IMR-90 (cell line): ENCODE measurements around the gene ARHGAP32. TPM values are rescaled to one million over a fixed set of nuclear protein-coding genes. Genes with fewer than 3 reads are reported as not detected.

Source experiments
- ATAC-seq: fragments of 200-7000 bp; cut with Tn5 transposase; 2 replicates; pipeline ENCODE4 v1.9.1; 2020; ENCODE audit warnings: low read depth, mild to moderate bottlenecking, moderate library complexity
- BruUV-seq: library from RNA; stranded (reverse); fragments of 400-500 nt; replicated peaks from 2 replicates; lab custom pipeline; 2021; lab: Mats Ljungman, UMichigan
- CTCF ChIA-PET: fragments of 300-600 bp; formaldehyde crosslinking; extraction: SDS; loops from one replicate; lab custom pipeline; 2021; ENCODE audit warnings: antibody characterized with exemption; lab: Yijun Ruan, JAX
- POLR2A ChIA-PET: fragments of 300-600 bp; sonication (Branson Sonifier 250); formaldehyde crosslinking; loops from one replicate; lab custom pipeline; 2022; ENCODE audit warnings: antibody characterized with exemption; ENCODE audit not compliant: unreplicated experiment; lab: Charles Lee
- DNase-seq: peaks from one replicate; pipeline ENCODE4 v3.0.0; 2013
- H2AFZ ChIP-seq: replicated peaks from 2 replicates; pipeline ENCODE3; 2013; ENCODE audit warnings: low read length, mild to moderate bottlenecking; ENCODE audit not compliant: poor library complexity
- H2AK5ac ChIP-seq: 2 replicates; pipeline ENCODE4 v1.6.1; 2013; ENCODE audit warnings: low read depth, low read length, inconsistent platforms
- H2AK9ac ChIP-seq: replicated peaks from 2 replicates; pipeline ENCODE3; 2013; ENCODE audit warnings: mild to moderate bottlenecking, low read depth, low read length, moderate library complexity; ENCODE audit not compliant: poor library complexity
- H2BK120ac ChIP-seq: 2 replicates; pipeline ENCODE4 v1.6.1; 2013; ENCODE audit warnings: low read depth, low read length, inconsistent platforms
- H2BK15ac ChIP-seq: 3 replicates; pipeline ENCODE4 v1.6.1; 2013; ENCODE audit warnings: low read depth, low read length, inconsistent platforms
- H2BK20ac ChIP-seq: 2 replicates; pipeline ENCODE4 v1.6.1; 2013; ENCODE audit warnings: low read depth, mild to moderate bottlenecking, inconsistent platforms, low read length, moderate library complexity
- H2BK5ac ChIP-seq: 2 replicates; pipeline ENCODE4 v1.6.1; 2013; ENCODE audit warnings: mild to moderate bottlenecking, low read depth, low read length, inconsistent platforms; ENCODE audit not compliant: poor library complexity, severe bottlenecking
- H3K14ac ChIP-seq: replicated peaks from 2 replicates; pipeline ENCODE4 v1.6.1; 2013; ENCODE audit warnings: low read depth, low read length, inconsistent platforms
- H3K18ac ChIP-seq: 2 replicates; pipeline ENCODE4 v1.6.1; 2013; ENCODE audit warnings: low read depth, low read length, control low read depth
- H3K23ac ChIP-seq: 2 replicates; pipeline ENCODE4 v1.6.1; 2013; ENCODE audit warnings: low read depth, low read length, inconsistent platforms
- H3K27ac ChIP-seq: 2 replicates; pipeline ENCODE4 v1.5.1; 2013; ENCODE audit warnings: mild to moderate bottlenecking, control low read depth, low read length; ENCODE audit not compliant: insufficient read depth
- H3K27me3 ChIP-seq: 2 replicates; pipeline ENCODE4 v1.6.1; 2013; ENCODE audit warnings: low read length; ENCODE audit not compliant: control insufficient read depth, insufficient read depth
- H3K36me3 ChIP-seq: 2 replicates; pipeline ENCODE4 v1.6.1; 2013; ENCODE audit warnings: low read length, mixed read lengths; ENCODE audit not compliant: control insufficient read depth, insufficient read depth
- H3K4ac ChIP-seq: 2 replicates; pipeline ENCODE4 v1.6.1; 2013; ENCODE audit warnings: low read depth, low read length, inconsistent platforms
- H3K4me1 ChIP-seq: 2 replicates; pipeline ENCODE4 v1.6.1; 2013; ENCODE audit warnings: low read length, mixed read lengths; ENCODE audit not compliant: control insufficient read depth, insufficient read depth
- H3K4me2 ChIP-seq: 2 replicates; pipeline ENCODE4 v1.6.1; 2013; ENCODE audit warnings: low read depth, mild to moderate bottlenecking, control low read depth, low read length, moderate library complexity
- H3K4me3 ChIP-seq: 2 replicates; pipeline ENCODE4 v1.5.1; 2013; ENCODE audit warnings: low read depth, mild to moderate bottlenecking, control low read depth, low read length, moderate library complexity; ENCODE audit not compliant: insufficient read depth
- H3K56ac ChIP-seq: 2 replicates; pipeline ENCODE4 v1.6.1; 2013; ENCODE audit warnings: low read length, inconsistent platforms; ENCODE audit not compliant: insufficient read depth; ENCODE audit errors: extremely low read depth
- H3K79me1 ChIP-seq, 2 experiments: 2 replicates each; pipeline ENCODE4 v1.6.1; 2013; ENCODE audit warnings: low read length in 2 of 2, inconsistent platforms in 1 of 2, low read depth in 1 of 2
- H3K9ac ChIP-seq: 2 replicates; pipeline ENCODE4 v1.6.1; 2013; ENCODE audit warnings: low read depth, low read length, control low read depth
- H3K9me1 ChIP-seq: 2 replicates; pipeline ENCODE4 v1.6.1; 2013; ENCODE audit warnings: low read length, inconsistent platforms; ENCODE audit not compliant: insufficient read depth
- H3K9me3 ChIP-seq: 2 replicates; pipeline ENCODE4 v1.6.1; 2013; ENCODE audit warnings: low read length; ENCODE audit not compliant: control insufficient read depth, insufficient read depth
- H4K20me1 ChIP-seq: 2 replicates; pipeline ENCODE4 v1.6.1; 2013; ENCODE audit warnings: low read length, inconsistent platforms; ENCODE audit not compliant: insufficient read depth
- H4K5ac ChIP-seq: 2 replicates; pipeline ENCODE4 v1.6.1; 2013; ENCODE audit warnings: mild to moderate bottlenecking, low read depth, low read length, control low read depth
- H4K8ac ChIP-seq, 2 experiments: 2 replicates each; pipeline ENCODE4 v1.6.1; 2013; ENCODE audit warnings: low read depth in 2 of 2, low read length in 2 of 2, control low read depth in 1 of 2, inconsistent platforms in 1 of 2
- H4K91ac ChIP-seq: 2 replicates; pipeline ENCODE4 v1.6.1; 2013; ENCODE audit warnings: low read depth, low read length, inconsistent platforms; ENCODE audit not compliant: insufficient read depth
- BHLHE40 ChIP-seq: fragments of 150-350 bp; IDR thresholded peaks from 2 replicates; pipeline ENCODE4 v1.6.1; 2016; ENCODE audit warnings: mild to moderate bottlenecking, low read depth, low read length
- CEBPB ChIP-seq: IDR thresholded peaks from 2 replicates; pipeline ENCODE4 v1.6.1; 2012; ENCODE audit warnings: low read depth, low read length, improper control_type of control experiment
- CHD1 ChIP-seq: IDR thresholded peaks from 2 replicates; pipeline ENCODE4 v1.6.1; 2012; ENCODE audit warnings: low read depth, low read length, improper control_type of control experiment
- FOS ChIP-seq: fragments of 150-350 bp; IDR thresholded peaks from 2 replicates; pipeline ENCODE4 v1.6.1; 2016; ENCODE audit warnings: low read depth, low read length
- MAFK ChIP-seq: IDR thresholded peaks from 2 replicates; pipeline ENCODE4 v1.6.1; 2012; ENCODE audit warnings: low read depth, low read length, improper control_type of control experiment
- MAZ ChIP-seq: IDR thresholded peaks from 2 replicates; pipeline ENCODE4 v1.6.1; 2012; ENCODE audit warnings: low read depth, mild to moderate bottlenecking, low read length, improper control_type of control experiment, moderate library complexity, borderline replicate concordance
- MXI1 ChIP-seq: IDR thresholded peaks from 2 replicates; pipeline ENCODE4 v1.6.1; 2012; ENCODE audit warnings: low read depth, mild to moderate bottlenecking, low read length, moderate library complexity, borderline replicate concordance
- NFE2L2 ChIP-seq: fragments of 150-350 bp; IDR thresholded peaks from 2 replicates; pipeline ENCODE4 v1.6.1; 2016; ENCODE audit warnings: low read depth, mild to moderate bottlenecking, low read length
- POLR2A ChIP-seq: IDR thresholded peaks from 2 replicates; pipeline ENCODE4 v1.6.1; 2012; ENCODE audit warnings: mild to moderate bottlenecking, low read depth, low read length
- RAD21 ChIP-seq: IDR thresholded peaks from 2 replicates; pipeline ENCODE4 v1.6.1; 2012; ENCODE audit warnings: low read length, improper control_type of control experiment
- RCOR1 ChIP-seq: IDR thresholded peaks from 2 replicates; pipeline ENCODE4 v1.6.1; 2012; ENCODE audit warnings: mild to moderate bottlenecking, low read length, improper control_type of control experiment; ENCODE audit not compliant: insufficient replicate concordance
- RFX5 ChIP-seq: IDR thresholded peaks from 2 replicates; pipeline ENCODE4 v1.8.0; 2012; ENCODE audit warnings: low read depth, mild to moderate bottlenecking, low read length, moderate library complexity
- SMC3 ChIP-seq: fragments of 150-350 bp; IDR thresholded peaks from 2 replicates; pipeline ENCODE4 v1.6.1; 2016; ENCODE audit warnings: low read depth, mild to moderate bottlenecking, antibody characterized with exemption, low read length, moderate library complexity
- WGBS, 2 experiments: methylation state at CpG; one replicate each; pipeline versions ENCODE4 v1.1.5 to v1.1.7; 2013; ENCODE audit warnings: missing lambda C conversion rate in 2 of 2; ENCODE audit not compliant: insufficient read length in 1 of 2; ENCODE audit errors: extremely low coverage in 2 of 2; 5-methylcytosine and 5-hydroxymethylcytosine counted together
- dilution Hi-C: fragments of 300-500 bp; cut with HindIII; formaldehyde crosslinking; loops from one replicate; pipeline ENCODE4 v1.14.3; 2018; ENCODE audit warnings: low sequenced_read_pairs; ENCODE audit not compliant: unreplicated experiment
- in situ Hi-C: fragments of 300-500 bp; cut with MboI; formaldehyde crosslinking; loops from 3 replicates; pipeline ENCODE4 v1.14.3; 2019; ENCODE audit warnings: low sequenced_read_pairs, inconsistent platforms, mixed read lengths
- intact Hi-C: fragments of 100-400 bp; cut with micrococcal nuclease; formaldehyde crosslinking; loops from 2 replicates; pipeline ENCODE4 v1.10.0; 2022
- polyA plus RNA-seq, 3 experiments: library from polyadenylated mRNA; depleted of rRNA; stranded (reverse); fragments of >200 nt; gene quantifications; 2 replicates each; pipeline ENCODE4 v1.2.3, GENCODE V29; 2012; ENCODE audit warnings: low replicate concordance in 1 of 3
- total RNA-seq: library from RNA; depleted of rRNA; stranded (reverse); fragments of >200 nt; gene quantifications from 2 replicates; pipeline ENCODE4 v1.2.3, GENCODE V29; 2012
- TF ChIP-seq, protein P1 (sequence below): fragments of 150-350 bp; IDR thresholded peaks from 2 replicates; pipeline ENCODE4 v1.6.1; 2016; ENCODE audit warnings: low read depth, mild to moderate bottlenecking, low read length, moderate library complexity, borderline replicate concordance
- TF ChIP-seq, protein P2 (sequence below): fragments of 150-350 bp; IDR thresholded peaks from 2 replicates; pipeline ENCODE4 v1.6.1; 2017; ENCODE audit warnings: mild to moderate bottlenecking, antibody characterized with exemption, low read length, low read depth
- TF ChIP-seq, protein P3 (sequence below): conservative IDR thresholded peaks from 2 replicates; pipeline ENCODE4 v1.5.1; 2012; ENCODE audit warnings: mild to moderate bottlenecking, low read depth, low read length, improper control_type of control experiment

ARHGAP32 gene
- total and polyA plus RNA-seq, 2 of the 4 experiments (the other 2 are of a cell fraction) = 4.1 to 8.4 TPM

DNA sequence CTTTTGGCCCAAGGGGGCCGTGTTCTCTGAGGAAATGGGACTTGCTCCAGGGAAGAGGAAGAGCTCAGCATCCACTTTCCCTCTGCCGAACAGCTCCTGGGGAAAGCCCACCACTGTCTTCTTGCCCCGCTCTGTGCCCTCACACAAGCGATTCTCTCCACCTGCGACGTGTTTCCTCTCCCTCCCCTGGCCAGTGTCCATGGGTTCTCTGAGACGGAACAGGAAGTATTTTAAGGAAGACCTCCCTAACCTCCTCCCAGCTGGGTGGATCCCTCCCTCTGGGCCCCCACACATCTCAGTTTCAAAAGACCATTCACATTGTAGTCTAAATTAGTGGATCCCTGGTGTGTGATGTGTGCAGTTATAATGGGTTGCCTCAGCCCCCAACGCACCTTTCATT is 251.0 kb downstream of the ARHGAP32 start:
- POLR2A ChIA-PET = no interaction called here
- CTCF ChIA-PET = interaction anchor here (1.1 kb wide), 1 partner anchor 16 kb away, joined by 3 read pairs; no protein-coding TSS in a partner anchor
- in situ Hi-C loops (no loop called here), intact Hi-C loops (no loop called here), dilution Hi-C loops (no loop called here)
- TF ChIP-seq CEBPB (no peak), FOS (no peak), MAFK (no peak), RFX5 (no peak), RCOR1 (no peak), CHD1 (no peak), MAZ (no peak), SMC3 (no peak), POLR2A (no peak), MXI1 (no peak), RAD21 (no peak), NFE2L2 (no peak), BHLHE40 (no peak)
- TF ChIP-seq, protein P1, sequence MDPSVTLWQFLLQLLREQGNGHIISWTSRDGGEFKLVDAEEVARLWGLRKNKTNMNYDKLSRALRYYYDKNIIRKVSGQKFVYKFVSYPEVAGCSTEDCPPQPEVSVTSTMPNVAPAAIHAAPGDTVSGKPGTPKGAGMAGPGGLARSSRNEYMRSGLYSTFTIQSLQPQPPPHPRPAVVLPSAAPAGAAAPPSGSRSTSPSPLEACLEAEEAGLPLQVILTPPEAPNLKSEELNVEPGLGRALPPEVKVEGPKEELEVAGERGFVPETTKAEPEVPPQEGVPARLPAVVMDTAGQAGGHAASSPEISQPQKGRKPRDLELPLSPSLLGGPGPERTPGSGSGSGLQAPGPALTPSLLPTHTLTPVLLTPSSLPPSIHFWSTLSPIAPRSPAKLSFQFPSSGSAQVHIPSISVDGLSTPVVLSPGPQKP = no peak
- TF ChIP-seq, protein P2, sequence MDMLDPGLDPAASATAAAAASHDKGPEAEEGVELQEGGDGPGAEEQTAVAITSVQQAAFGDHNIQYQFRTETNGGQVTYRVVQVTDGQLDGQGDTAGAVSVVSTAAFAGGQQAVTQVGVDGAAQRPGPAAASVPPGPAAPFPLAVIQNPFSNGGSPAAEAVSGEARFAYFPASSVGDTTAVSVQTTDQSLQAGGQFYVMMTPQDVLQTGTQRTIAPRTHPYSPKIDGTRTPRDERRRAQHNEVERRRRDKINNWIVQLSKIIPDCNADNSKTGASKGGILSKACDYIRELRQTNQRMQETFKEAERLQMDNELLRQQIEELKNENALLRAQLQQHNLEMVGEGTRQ = no peak
- TF ChIP-seq, protein P3, sequence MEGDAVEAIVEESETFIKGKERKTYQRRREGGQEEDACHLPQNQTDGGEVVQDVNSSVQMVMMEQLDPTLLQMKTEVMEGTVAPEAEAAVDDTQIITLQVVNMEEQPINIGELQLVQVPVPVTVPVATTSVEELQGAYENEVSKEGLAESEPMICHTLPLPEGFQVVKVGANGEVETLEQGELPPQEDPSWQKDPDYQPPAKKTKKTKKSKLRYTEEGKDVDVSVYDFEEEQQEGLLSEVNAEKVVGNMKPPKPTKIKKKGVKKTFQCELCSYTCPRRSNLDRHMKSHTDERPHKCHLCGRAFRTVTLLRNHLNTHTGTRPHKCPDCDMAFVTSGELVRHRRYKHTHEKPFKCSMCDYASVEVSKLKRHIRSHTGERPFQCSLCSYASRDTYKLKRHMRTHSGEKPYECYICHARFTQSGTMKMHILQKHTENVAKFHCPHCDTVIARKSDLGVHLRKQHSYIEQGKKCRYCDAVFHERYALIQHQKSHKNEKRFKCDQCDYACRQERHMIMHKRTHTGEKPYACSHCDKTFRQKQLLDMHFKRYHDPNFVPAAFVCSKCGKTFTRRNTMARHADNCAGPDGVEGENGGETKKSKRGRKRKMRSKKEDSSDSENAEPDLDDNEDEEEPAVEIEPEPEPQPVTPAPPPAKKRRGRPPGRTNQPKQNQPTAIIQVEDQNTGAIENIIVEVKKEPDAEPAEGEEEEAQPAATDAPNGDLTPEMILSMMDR = no peak
- no peak overlapping the region for H3K23ac ChIP-seq
- H3K4ac ChIP-seq = no peak overlapping the region
- H3K79me1 ChIP-seq = no peaks in the 10 kb centered on the region
- peaks cover 32% of the 10 kb centered on the region for H3K27me3 ChIP-seq
- no peak overlapping the region for H4K8ac ChIP-seq
- no peak overlapping the region for H2BK120ac ChIP-seq
- H3K4me1 ChIP-seq = no peaks in the 10 kb centered on the region; the same call in 1 of the 2 replicates
- no TSS peak for BruUV-seq
- H2AK5ac ChIP-seq = no peak overlapping the region
- H2BK20ac ChIP-seq = no peak overlapping the region
- no peak overlapping the region for H3K27ac ChIP-seq
- ATAC-seq (no peak), DNase-seq (no peak)
- no peaks in the 10 kb centered on the region for H3K9me1 ChIP-seq
- no peak overlapping the region for H3K18ac ChIP-seq
- H2BK15ac ChIP-seq = no peak overlapping the region
- H4K5ac ChIP-seq = no peak overlapping the region
- H3K9me3 ChIP-seq = no peaks in the 10 kb centered on the region
- no peak overlapping the region for H2AK9ac ChIP-seq
- H4K20me1 ChIP-seq = no peaks in the 10 kb centered on the region
- H3K36me3 ChIP-seq = no peaks in the 10 kb centered on the region
- H4K91ac ChIP-seq = no peak overlapping the region
- 94% methylated on average over 3 of the region's 8 CpGs; no CpG with 5 or more reads in 1 of the 2 experiments for WGBS, 2 experiments
- H3K4me3 ChIP-seq = no peak overlapping the region
- no peak overlapping the region for H3K4me2 ChIP-seq
- no peak overlapping the region for H2AFZ ChIP-seq
- H3K14ac ChIP-seq = no peak overlapping the region
- no peak overlapping the region for H2BK5ac ChIP-seq
- no peak overlapping the region for H3K56ac ChIP-seq
- no peak overlapping the region for H3K9ac ChIP-seq
